HG03342 (cell line): ENCODE data around the gene PIGR.
A peak's percentile ranks its signal among the peaks of the same experiment; 100 is the strongest.

Source experiments
- ATAC-seq: cut with Tn5 transposase; IDR thresholded peaks from one replicate; pipeline ENCODE4 v1.9.1; 2021; ENCODE audit warnings: mild to moderate bottlenecking, moderate library complexity; ENCODE audit not compliant: unreplicated experiment

Gene PIGR, protein sequence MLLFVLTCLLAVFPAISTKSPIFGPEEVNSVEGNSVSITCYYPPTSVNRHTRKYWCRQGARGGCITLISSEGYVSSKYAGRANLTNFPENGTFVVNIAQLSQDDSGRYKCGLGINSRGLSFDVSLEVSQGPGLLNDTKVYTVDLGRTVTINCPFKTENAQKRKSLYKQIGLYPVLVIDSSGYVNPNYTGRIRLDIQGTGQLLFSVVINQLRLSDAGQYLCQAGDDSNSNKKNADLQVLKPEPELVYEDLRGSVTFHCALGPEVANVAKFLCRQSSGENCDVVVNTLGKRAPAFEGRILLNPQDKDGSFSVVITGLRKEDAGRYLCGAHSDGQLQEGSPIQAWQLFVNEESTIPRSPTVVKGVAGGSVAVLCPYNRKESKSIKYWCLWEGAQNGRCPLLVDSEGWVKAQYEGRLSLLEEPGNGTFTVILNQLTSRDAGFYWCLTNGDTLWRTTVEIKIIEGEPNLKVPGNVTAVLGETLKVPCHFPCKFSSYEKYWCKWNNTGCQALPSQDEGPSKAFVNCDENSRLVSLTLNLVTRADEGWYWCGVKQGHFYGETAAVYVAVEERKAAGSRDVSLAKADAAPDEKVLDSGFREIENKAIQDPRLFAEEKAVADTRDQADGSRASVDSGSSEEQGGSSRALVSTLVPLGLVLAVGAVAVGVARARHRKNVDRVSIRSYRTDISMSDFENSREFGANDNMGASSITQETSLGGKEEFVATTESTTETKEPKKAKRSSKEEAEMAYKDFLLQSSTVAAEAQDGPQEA

DNA sequence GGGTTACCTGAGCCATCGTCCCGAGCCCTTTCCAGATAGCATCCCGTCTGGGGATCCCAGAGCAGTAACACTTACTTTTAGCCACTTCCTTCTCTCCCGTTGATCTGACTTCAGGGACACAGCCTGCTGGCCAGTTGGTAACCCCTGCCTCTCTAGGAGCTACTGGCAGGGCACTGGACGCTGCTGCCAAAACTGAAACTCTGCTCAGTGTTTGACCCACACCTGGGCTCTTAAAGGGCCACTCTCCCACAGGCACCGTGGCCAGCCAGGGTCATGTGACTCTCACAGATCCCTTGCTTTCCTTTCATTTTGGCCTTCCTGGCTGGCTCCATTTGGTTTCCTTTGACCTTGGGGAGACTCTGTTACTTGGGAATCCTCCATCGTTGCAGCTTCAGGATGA lies at the start of gene PIGR:
TSS of gene PIGR (minus strand) at position 206 of the 400 bp plus-strand sequence. CDS start 5,935 bp downstream, outside the sequence.
- no peak for ATAC-seq

DNA sequence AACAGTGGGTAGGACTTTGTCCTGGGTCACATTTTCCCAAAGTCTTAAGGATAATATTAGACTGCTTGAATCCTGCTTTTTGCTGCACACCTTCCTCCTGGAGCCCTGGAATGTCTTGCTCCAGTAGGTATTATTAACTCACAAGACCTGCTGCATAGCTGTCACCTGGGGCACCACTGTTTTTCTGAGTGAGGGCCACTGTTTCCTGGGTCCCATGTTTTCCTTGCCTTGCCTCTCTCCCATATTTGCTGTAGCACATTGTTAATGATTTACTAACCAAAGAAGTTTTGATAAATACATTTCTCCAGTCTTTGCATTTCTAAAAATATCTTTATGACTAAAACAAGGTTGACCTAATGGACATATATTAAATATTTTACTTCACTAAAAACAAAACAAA lies 46.5 kb upstream of the PIGR start:
- ATAC-seq: no peak

DNA sequence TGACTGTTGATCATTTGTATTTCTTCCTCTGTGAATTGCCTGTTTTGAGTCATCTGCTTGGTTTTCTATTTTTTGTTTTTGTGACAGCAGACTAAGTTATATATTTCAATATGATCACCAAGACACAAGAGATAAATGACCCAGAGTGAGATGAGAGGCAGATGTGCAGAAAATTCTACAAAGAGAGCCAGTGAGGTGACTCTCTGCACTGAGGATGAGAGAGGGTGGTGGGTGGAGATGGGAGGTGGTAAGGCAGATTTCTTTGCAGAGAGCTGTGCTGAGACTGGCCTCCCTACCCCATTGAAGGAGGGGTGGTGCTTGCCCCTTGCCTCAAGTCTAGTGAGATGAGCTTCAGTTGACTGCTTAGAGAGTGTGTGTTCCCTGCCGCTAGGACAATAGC lies 41.6 kb upstream of the PIGR start:
- ATAC-seq: no peak

DNA sequence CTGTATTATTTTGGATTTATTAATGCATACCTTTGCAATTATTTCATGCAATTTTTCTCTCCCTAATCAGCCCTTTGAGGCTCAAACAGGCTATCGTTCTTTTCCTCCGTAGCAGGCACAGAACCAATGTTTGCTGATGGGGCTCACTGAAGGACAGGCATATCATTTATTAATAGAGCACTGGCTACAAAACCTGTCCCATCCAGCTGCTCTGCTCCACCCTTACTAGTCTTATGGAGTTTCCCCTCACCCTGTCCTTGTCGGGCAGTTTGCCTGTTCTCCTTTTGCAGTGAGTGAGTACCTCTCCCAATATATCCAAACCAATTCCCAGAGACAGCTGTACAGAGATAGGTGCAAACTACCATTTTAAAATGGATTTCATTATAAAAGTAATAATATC lies 40.6 kb upstream of the PIGR start:
- ATAC-seq: no peak

DNA sequence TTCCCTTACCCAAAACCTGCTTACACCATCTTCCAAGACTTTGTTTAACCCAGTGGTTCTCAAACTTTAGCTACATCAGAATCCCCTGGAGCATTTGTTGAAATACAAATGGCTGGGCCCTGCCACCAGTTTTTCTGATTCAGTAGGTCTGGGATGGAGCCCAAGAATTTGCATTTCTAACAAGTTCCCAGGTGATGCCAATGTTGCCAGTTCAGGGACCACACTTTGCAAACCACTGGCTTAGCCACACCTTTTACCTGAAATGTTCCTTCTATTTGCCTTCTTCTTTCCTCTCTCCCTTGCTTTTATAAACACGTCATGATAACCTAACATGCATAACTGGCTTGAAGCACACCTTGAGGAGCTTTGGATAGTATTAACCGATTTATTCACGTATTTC lies 40.1 kb upstream of the PIGR start:
- ATAC-seq: no peak

DNA sequence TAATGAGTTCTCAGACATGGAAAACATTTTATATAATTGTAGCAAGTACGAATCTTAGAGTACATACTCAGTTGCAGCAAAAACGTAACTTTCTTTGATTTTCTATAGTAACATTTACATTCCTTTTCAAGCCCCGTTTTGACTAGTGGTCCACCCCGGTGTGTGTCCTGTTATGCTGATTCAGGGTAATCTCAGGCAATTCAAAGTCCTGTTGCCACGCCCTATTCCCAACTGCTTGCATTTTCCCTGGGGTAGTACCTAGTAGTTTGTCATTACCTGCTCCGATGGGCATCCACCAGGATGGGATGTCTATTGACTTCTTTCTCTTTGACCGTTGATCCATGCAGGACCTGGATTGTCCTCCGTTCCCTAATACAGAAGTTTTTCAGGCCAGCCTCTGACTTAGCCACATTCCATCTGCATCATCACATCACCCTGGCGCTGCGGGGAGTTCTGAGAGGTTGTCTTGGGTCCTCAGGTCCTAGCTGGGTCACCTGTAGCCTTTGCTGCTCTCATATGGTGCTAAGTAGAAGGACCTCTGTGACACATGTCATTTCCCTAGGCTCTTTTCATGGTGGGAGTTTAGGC lies 39.0 kb upstream of the PIGR start:
- ATAC-seq: no peak

DNA sequence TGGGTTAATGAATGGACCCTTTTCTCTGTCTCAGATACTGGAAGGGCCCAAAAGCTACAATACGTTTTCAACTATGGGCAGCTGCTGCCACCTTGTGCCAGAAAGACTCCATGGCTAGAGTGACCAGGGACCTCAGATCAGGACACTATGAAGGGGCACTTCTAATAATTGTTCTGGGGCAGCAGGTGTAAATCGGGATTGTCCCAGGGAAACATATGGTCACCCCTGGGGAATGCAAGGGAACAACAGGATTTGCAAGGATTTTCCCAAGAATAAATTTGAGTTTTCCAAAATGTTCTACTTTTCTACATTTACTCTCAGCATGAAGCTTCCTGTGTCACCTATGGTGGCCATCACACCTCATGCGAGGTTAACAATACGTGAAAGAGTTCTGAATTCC lies 36.0 kb upstream of the PIGR start:
- peak; percentile 62 for ATAC-seq

DNA sequence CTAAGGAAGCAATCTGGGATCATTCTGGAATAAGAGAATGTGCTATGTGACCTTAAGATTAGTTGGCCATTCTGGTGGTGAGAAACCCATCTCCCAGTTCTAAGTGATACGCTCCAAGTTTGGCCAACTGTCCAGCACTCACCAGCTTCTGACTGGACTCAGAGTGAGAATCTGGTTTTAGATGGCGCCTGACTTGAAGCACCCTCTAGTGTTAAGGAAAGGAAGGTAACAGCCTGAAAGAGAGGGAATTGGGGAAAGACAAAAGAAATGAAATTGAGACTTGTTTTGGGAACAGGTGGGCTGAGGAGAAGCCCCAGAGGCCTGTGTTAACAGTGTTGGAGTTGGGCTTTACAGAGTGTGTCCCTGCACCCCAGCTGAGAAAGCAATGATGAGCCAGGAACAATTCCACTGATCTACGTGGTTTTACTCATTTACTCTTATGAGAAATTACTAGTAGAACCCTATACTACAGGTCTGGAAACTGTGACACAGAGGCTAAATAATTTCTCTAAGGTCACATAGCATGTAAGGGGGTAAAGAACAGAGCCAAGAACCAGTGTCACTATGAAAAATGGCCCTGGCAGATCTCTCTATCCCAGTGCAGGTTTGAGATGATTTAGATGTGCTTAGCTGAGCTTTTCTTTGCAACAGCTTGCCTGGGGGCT lies 33.2 kb upstream of the PIGR start:
- ATAC-seq: no peak

DNA sequence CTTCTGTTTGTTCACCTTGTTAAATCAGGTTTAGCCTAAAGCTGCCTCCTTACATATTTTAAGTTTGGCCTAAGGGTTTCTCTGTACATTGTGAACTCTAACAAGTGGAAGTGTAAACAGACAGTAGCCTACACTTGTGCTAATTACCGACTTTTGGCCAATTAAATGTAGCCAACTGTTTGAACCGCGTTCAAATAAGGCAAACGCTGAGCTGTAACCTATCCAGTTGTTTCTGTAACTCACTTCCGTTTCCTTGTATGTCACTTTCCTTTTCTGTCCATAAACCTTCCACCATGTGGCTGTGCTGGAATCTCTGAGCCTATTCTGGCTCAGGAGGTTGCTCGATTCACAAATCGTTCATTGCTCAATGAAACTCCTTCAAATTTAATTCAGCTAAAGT lies 32.0 kb upstream of the PIGR start:
- no peak for ATAC-seq

DNA sequence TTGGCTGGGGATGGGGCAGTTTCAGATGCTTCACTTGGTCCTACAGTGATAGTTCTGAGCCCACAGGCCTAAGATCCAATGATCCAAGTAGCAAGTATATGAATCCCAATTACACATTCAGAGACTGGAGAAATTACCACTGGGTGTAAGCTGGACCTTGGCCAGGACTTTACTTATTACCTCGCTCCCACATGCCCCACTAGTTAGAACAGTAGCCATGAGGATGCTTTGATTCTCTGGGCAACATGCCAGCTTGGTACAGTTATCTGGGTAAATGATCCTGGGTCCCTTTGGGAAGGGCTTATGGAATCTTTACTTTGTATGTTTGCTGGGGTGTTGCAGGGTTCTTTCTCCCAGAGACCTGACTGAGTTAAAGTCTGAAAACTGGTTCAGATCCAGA lies 29.0 kb upstream of the PIGR start:
- no peak for ATAC-seq

DNA sequence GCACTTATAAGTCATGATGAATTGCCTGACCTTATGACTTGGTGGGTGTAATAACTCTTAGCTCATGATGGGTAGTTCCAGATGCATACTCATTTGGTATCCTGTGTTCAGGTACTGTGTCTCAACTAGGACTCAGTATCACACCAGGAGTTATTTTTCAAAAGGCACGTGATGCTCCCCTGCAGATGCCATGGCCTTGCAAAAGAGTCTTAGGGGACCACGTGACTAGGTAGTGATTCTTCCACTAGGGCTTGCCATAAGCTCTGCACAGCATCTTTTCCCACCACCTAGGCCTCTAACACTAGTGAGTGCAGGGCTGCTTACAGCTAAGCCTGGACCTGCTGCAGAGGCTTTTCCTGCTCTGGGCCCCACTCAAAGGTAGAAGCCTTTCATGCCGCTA lies 27.9 kb upstream of the PIGR start:
- no peak for ATAC-seq

DNA sequence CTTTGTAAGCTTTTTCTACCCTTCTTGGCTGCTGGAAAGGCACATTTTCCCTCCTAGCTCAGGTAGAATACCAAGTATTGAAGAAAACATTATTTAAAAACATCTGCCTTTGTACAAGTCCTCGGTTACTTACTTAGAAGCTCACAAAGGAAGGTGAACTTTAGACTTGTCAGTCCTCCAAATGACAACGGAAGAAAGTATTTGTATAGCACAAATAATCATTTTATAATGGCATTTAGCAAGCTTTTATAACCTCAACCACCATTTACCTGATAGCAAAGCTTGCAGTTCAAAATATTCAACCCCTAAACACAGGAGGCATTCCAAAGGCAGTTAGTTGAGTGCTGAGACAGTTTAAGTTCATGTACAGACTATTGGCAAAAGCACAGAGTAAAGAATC lies 26.5 kb upstream of the PIGR start:
- no peak for ATAC-seq

DNA sequence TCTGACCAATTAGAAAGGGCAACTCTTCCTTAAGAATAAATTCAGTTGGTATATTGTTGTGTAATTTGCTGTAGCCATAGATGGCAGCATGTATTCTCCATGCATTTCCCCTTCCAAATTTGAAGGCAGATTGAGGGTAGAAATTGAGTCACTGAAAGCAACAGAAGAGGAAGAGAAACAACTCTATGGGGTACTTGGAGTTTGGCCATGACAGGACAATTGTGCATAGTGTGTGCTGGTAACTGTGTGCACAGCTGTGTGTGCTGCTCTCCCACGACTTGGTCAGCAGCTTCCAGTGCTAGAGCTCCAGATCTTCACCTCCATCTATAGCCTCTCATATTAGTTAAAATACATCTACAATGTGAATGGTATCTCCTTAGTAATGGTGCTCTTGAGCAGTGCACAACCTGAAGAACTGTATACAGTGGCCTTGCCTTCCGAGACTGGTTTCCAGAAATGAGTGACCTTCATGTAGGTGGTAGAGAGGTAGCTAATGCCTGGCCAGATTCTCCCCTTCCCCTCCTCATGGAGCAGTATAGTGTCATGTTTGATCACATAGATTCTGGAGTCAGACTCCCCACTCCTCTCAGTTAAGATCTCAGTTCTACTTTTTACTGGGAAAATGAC lies 24.9 kb upstream of the PIGR start:
- peak; percentile 60 for ATAC-seq

DNA sequence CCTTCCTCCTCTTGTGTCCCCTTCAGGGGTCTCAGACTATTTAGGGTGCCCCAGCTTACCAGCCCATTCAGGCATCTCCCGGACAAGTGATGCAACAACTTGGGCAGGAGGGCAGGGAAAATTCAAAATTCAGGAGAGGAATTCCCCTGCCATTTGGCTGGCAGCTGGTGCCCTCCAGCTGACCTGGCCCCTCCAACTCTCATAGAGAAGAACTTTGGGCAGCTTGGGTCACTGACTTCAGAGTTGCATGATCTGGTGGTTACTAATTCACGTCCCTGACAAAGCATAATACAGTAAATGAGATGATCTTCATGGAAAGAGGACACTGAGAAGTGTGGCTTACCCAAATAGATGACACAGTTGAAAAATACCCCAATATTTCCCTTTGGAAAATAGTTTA lies 24.2 kb upstream of the PIGR start, which contains the start of gene FCAMR:
TSS of gene FCAMR (minus strand) at position 15 of the 400 bp plus-strand sequence. CDS start 335 bp downstream, outside the sequence.
- ATAC-seq: no peak

DNA sequence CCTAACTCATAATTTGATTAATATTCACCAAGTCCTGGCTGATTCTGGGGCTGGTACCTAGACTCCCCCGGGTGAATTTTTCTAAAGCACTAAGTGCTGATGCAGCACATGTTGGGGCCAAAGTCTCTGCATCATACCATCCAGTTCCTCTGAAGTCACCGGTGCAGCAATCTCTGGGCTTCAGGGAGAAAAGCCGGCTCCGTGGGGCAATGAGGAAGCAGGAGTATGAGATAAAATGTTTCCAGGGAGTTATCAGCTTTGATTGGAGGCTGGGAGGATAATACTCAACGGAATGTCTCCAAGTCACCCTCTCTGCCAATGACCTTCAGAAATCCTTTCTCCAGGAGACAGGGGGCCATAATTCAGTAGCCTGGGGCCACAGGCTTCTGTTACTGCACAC lies 22.8 kb upstream of the PIGR start:
- ATAC-seq: no peak

DNA sequence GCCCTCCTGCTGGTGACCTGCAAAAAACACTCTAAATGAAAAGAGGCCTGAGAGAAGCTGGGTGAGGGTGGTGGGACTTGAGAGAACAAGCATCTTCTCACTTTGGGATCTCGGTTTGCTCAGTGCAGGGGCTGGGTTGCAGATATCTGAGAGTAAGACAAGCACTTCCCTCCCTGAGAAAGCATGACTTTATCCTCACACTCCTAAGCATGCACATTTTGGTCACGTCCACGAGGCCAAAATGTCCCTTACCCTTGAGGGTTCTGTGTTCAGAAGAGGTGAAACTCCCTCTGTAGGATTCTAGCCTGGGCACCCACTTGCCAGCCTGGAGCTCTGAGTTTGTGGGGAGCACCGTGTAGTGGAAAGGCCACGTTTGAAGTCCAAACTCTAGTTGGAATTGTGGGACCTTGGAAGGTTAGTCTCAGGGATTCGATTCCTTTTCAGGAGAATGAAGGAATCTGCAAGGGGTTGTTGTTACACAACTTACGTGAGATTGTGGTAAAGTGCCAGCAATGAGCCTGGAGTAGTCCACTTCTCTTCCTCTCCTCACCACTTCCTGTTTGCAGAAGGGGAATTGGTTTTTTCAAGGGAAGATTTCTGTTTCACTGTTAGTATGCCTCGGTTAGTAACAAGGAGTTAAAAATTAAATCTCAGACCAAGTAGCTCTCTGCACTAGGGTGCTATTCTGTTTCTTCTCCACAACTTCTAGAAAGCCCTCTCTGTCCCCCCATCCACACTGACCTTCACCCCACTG lies 21.0 kb upstream of the PIGR start:
- peak; percentile 56 for ATAC-seq

DNA sequence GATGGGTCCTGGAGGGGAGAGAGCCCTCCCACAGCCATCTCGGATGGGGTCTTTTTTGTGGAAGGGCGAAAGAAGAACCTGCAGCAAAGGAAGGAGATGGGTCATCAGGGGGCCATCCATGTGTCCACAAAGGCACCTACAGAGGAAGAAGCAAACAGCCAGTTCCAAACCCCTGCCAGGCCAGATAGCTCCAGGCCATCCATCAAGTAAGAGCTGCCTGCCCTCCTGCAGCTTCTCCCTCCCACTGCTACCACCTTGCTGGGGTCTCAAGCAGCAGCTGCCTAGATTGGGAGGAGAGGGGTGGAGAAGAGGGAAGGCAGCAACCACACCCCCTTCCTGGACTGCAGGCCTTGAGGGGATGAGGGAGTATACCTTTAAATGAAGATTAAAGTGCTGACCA lies 19.5 kb upstream of the PIGR start:
- ATAC-seq: no peak

DNA sequence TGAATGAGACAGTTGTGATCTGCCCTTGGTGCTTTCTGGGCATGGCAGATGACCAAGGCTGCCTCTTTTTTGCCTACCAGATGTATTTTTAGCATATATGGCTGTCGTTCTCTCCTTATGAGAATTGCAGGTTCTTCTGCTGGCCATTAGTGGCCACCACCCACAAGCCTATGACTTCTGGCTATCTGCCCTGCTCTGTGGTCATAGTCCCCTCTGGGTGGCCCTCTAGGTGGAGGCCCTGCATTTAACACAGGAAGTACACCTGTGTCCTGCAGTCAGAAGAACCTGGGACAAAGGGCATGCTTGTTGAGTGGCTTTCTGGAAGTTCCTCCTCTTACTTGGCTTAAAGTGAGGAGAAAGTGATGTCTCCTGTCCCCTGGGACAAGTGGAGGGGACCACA lies 17.5 kb upstream of the PIGR start:
- no peak for ATAC-seq

DNA sequence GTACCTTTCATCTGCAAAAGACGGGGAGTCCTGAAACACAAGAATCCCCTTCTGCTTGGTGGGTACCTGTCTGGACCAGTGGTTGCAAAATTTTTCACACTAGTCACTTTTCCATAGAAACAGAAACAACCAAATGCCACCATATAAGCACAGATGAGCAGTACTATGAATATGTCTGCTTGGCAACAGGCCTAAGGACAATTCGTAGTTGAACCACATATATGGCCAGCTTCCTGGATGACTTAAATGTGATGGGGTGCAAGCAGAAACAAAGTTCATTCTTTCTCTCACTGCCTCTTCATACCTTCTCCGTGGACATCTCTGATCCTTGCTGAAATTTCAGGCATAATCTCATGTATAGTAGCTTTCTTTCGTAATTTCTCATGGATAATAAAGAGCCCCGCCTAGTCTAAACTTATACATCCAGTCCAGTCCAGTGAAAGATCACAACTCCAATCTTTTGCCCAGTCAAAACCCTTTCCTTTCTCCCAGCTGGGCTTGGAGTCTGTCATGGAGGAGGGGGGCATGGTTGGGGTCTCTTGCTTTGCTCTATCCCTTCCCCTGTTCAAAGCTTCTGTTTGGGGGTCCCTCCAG lies 16.9 kb upstream of the PIGR start:
- no peak for ATAC-seq

DNA sequence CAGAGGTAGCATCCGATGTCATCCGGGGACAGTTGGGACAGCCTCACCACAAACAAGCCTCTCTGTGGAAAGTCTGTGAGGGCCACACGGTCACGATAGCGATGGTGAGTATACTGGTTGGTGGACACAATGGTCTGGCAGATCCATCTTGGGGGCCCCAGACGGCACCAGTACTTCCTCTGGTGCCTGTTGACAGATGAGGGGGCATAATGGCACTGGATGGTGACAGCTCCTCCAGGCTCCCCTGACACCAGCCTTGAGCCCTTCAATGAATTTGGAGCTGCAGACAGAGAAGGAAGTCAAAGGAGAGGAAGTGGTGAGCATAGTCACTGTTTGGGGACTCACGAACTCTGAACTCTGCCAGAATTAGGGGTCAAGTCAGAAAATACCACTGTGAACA lies 16.0 kb upstream of the PIGR start:
- no peak for ATAC-seq
